ENCODE results near the gene BUB1B. TPM values are rescaled to one million over a fixed set of nuclear protein-coding genes. Genes with fewer than 3 reads are reported as not detected.
"Not testable (repeated sequence)": the region's sequence is repeated elsewhere in the genome, so short reads cannot be mapped to it uniquely, and the experiment has no call there.

BUB1B gene
- total RNA-seq, 1 experiment from 2014 or later = 83.2 TPM

GRCh38 chr15:40137303-40138200 lies 23.3 kb upstream of the BUB1B start:
- Histone ChIP-seq H3K56ac (ENCODE audit: insufficient read length, low read depth, low read length) (no peak overlapping the region), H3K14ac (ENCODE audit: insufficient read depth, low read length) (no peak overlapping the region), H4K5ac (ENCODE audit: insufficient read length, low read depth, low read length) (no peak overlapping the region), H4K20me1 (ENCODE audit: control insufficient read depth, insufficient read depth, insufficient read length) (no peaks in the 10 kb centered on the region), H3K4ac (ENCODE audit: low read depth, low read length) (no peak overlapping the region), H2AFZ (ENCODE audit: low read length) (no peak overlapping the region), H4K91ac (ENCODE audit: insufficient read length, low read depth, low read length) (no peak overlapping the region), H2BK5ac (ENCODE audit: insufficient read length, low read length) (no peak overlapping the region), H3K23ac (ENCODE audit: insufficient read length, low read depth, low read length) (no peak overlapping the region), H3K9me3 (ENCODE audit: control insufficient read depth, low read depth, low read length) (no peaks in the 10 kb centered on the region), H3K27ac (ENCODE audit: insufficient read length, low read depth, low read length) (no peak overlapping the region), H2BK12ac (ENCODE audit: insufficient read length, low read depth, low read length) (no peak overlapping the region), H4K8ac (replicated peaks; ENCODE audit: insufficient read length, low read depth, low read length) (no peak overlapping the region), H3K23me2 (ENCODE audit: insufficient read length, low read depth, low read length, poor library complexity, severe bottlenecking) (no peaks in the 10 kb centered on the region), H2BK15ac (ENCODE audit: low read depth, low read length) (no peak overlapping the region), H2BK120ac (ENCODE audit: low read depth, low read length, poor library complexity, severe bottlenecking) (no peak overlapping the region), H3K27me3 (ENCODE audit: insufficient read depth, low read length) (no peaks in the 10 kb centered on the region), H3T11ph (ENCODE audit: low read length) (no peak overlapping the region), H3K4me2 (ENCODE audit: insufficient read depth, insufficient read length, low read length) (no peak overlapping the region), H3K9ac (ENCODE audit: extremely low read depth, insufficient read length, low read length) (no peak overlapping the region), H3K79me1 (ENCODE audit: insufficient read depth, low read depth, low read length, poor library complexity, severe bottlenecking) (no peaks in the 10 kb centered on the region), H3K18ac (ENCODE audit: insufficient read length, low read depth, low read length) (no peak overlapping the region), H3K4me1 (ENCODE audit: insufficient read depth, low read length) (no peaks in the 10 kb centered on the region), H3K79me2 (ENCODE audit: insufficient read depth, low read length) (no peaks in the 10 kb centered on the region), H2BK20ac (ENCODE audit: low read depth, low read length, poor library complexity, severe bottlenecking) (no peak overlapping the region), H2AK5ac (ENCODE audit: insufficient read length, low read length) (no peak overlapping the region)
- no peaks in the 10 kb centered on the region for H3K27me3 Mint-ChIP-seq (ENCODE audit: low read depth)
- H3K4me3 Mint-ChIP-seq = no peak overlapping the region
- no CpG with 5 or more reads among the region's 11 CpGs for WGBS (ENCODE audit: extremely low coverage, insufficient read length, low lambda C conversion rate)
- DNase-seq = peak; percentile 59
- no peaks in the 10 kb centered on the region for H3K9me3 Mint-ChIP-seq
- peak overlapping the region in 1 of 3 experiments; percentile 29; a peak in 1 of 7 replicates for H3K27ac Mint-ChIP-seq
- H3K4me1 Mint-ChIP-seq = peaks cover 8 to 10% of the 10 kb centered on the region in 2 experiments; a peak in 3 of 4 replicates
- TF ChIP-seq CTCF (conservative IDR thresholded peaks at IDR 0.05) = peak; percentile 51; the same call in 2 of the 3 replicates
- H3K36me3 Mint-ChIP-seq (ENCODE audit: insufficient read depth in 1 of 3, low read depth in 3 of 3) = no peaks in the 10 kb centered on the region

GRCh38 chr15:40138201-40138570 lies 22.7 kb upstream of the BUB1B start:
- H2BK15ac ChIP-seq (ENCODE audit: low read depth, low read length); H3K18ac ChIP-seq (ENCODE audit: insufficient read length, low read depth, low read length); H2BK12ac ChIP-seq (ENCODE audit: insufficient read length, low read depth, low read length); H3K79me2 ChIP-seq (ENCODE audit: insufficient read depth, low read length); H3K27ac Mint-ChIP-seq; H4K5ac ChIP-seq (ENCODE audit: insufficient read length, low read depth, low read length); H3K14ac ChIP-seq (ENCODE audit: insufficient read depth, low read length); H3T11ph ChIP-seq (ENCODE audit: low read length); H4K20me1 ChIP-seq (ENCODE audit: control insufficient read depth, insufficient read depth, insufficient read length); H3K4me1 ChIP-seq (ENCODE audit: insufficient read depth, low read length); H3K27ac ChIP-seq (ENCODE audit: insufficient read length, low read depth, low read length); DNase-seq; H3K23ac ChIP-seq (ENCODE audit: insufficient read length, low read depth, low read length); H3K9ac ChIP-seq (ENCODE audit: extremely low read depth, insufficient read length, low read length); H2AK5ac ChIP-seq (ENCODE audit: insufficient read length, low read length); H2BK5ac ChIP-seq (ENCODE audit: insufficient read length, low read length); H3K9me3 ChIP-seq (ENCODE audit: control insufficient read depth, low read depth, low read length); H3K4ac ChIP-seq (ENCODE audit: low read depth, low read length); H2BK20ac ChIP-seq (ENCODE audit: low read depth, low read length, poor library complexity, severe bottlenecking); H3K4me3 Mint-ChIP-seq; H2AFZ ChIP-seq (ENCODE audit: low read length); H3K23me2 ChIP-seq (ENCODE audit: insufficient read length, low read depth, low read length, poor library complexity, severe bottlenecking); H4K8ac ChIP-seq (replicated peaks; ENCODE audit: insufficient read length, low read depth, low read length); H4K91ac ChIP-seq (ENCODE audit: insufficient read length, low read depth, low read length); H3K4me2 ChIP-seq (ENCODE audit: insufficient read depth, insufficient read length, low read length); H3K56ac ChIP-seq (ENCODE audit: insufficient read length, low read depth, low read length); H3K27me3 Mint-ChIP-seq (ENCODE audit: low read depth); H3K36me3 Mint-ChIP-seq (ENCODE audit: insufficient read depth in 1 of 3, low read depth in 3 of 3); H2BK120ac ChIP-seq (ENCODE audit: low read depth, low read length, poor library complexity, severe bottlenecking); H3K4me1 Mint-ChIP-seq; H3K27me3 ChIP-seq (ENCODE audit: insufficient read depth, low read length); H3K9me3 Mint-ChIP-seq; H3K79me1 ChIP-seq (ENCODE audit: insufficient read depth, low read depth, low read length, poor library complexity, severe bottlenecking): not testable (repeated sequence)
- no CpG with 5 or more reads among the region's 3 CpGs for WGBS (ENCODE audit: extremely low coverage, insufficient read length, low lambda C conversion rate)

All from H9 (cell line).